ENCODE data around the gene BCL7B.

GRCh38 chr7:73556208-73557107, 1.0 kb downstream of the BCL7B start:
- TF ChIP-seq RFX5 (IDR thresholded peaks at IDR 0.05; ENCODE audit: low read depth, low read length), result no peak
- no peak for TF ChIP-seq EZH2 (IDR thresholded peaks at IDR 0.05; ENCODE audit: borderline replicate concordance, control insufficient read depth, low read depth, low read length)
- TF ChIP-seq CTCF (IDR thresholded peaks at IDR 0.05 in 2 of 3, conservative IDR thresholded peaks at IDR 0.05 in 1 of 3; ENCODE audit: control insufficient read depth in 2 of 3, extremely low read depth in 1 of 3, insufficient read depth in 1 of 3, low read depth in 3 of 3, low read length in 3 of 3), result no peak
- no peak for TF ChIP-seq ATF2 (IDR thresholded peaks at IDR 0.05; ENCODE audit: low read length)
- no peak for TF ChIP-seq SKIL (IDR thresholded peaks at IDR 0.05; ENCODE audit: low read depth, poor library complexity, severe bottlenecking)
- no peak for TF ChIP-seq ZNF274 (IDR thresholded peaks at IDR 0.05; ENCODE audit: insufficient read depth, insufficient read length)
- no peak for TF ChIP-seq TAF1 (IDR thresholded peaks at IDR 0.05; ENCODE audit: borderline replicate concordance, low read depth, low read length)
- TF ChIP-seq RAD21 (IDR thresholded peaks at IDR 0.05; ENCODE audit: insufficient read depth, low read depth, low read length), result no peak
